SU-DHL-6 (cell line): ENCODE data around the gene SLC9A7.

Experiments used
- H2AFZ ChIP-seq: fragments of 200-600 bp; sonication (generic); 2 replicates; pipeline ENCODE4 v1.6.1; 2014; ENCODE audit warnings: low read depth, mild to moderate bottlenecking, moderate library complexity, mixed read lengths, antibody characterized with exemption, low read length; ENCODE audit not compliant: severe bottlenecking
- H3F3A ChIP-seq: fragments of 200-600 bp; shearing (Covaris generic); 2 replicates; pipeline ENCODE4 v1.6.0; 2016; ENCODE audit warnings: antibody characterized with exemption, mild to moderate bottlenecking; ENCODE audit not compliant: insufficient read depth
- H3K27ac ChIP-seq: fragments of 200-600 bp; sonication (generic); 2 replicates; pipeline ENCODE4 v1.5.1; 2016; ENCODE audit warnings: low read depth, mild to moderate bottlenecking, low read length, moderate library complexity, mixed read lengths
- H3K27me3 ChIP-seq: fragments of 200-600 bp; sonication (generic), shearing (Covaris generic); 2 replicates; pipeline ENCODE4 v1.6.0; 2014; ENCODE audit warnings: mild to moderate bottlenecking, low read length
- H3K36me3 ChIP-seq: fragments of 200-600 bp; sonication (generic); 2 replicates; pipeline ENCODE4 v1.6.1; 2014; ENCODE audit warnings: mild to moderate bottlenecking, low read length, mixed read lengths
- H3K4me2 ChIP-seq: fragments of 300-600, 200-600 bp; shearing (Covaris generic), sonication (generic); 2 replicates; pipeline ENCODE4 v1.6.0; 2014; ENCODE audit warnings: low read length, low read depth, mild to moderate bottlenecking; ENCODE audit not compliant: poor library complexity, severe bottlenecking
- H3K4me3 ChIP-seq: fragments of 200-600 bp; sonication (generic); 2 replicates; pipeline ENCODE4 v1.5.1; 2014; ENCODE audit warnings: antibody characterized with exemption, low read length, mild to moderate bottlenecking, mixed read lengths; ENCODE audit not compliant: insufficient read depth, poor library complexity, severe bottlenecking
- H3K79me2 ChIP-seq: fragments of 200-600 bp; sonication (generic); 2 replicates; pipeline ENCODE4 v1.6.1; 2014; ENCODE audit warnings: mild to moderate bottlenecking, low read length, moderate library complexity; ENCODE audit not compliant: insufficient read depth
- H3K9ac ChIP-seq: fragments of 200-600 bp; sonication (generic); 2 replicates; pipeline ENCODE4 v1.7.0; 2014; ENCODE audit warnings: mild to moderate bottlenecking, low read length
- H3K9me2 ChIP-seq: fragments of 200-600 bp; sonication (generic); replicated peaks from 2 replicates; pipeline ENCODE4 v1.6.1; 2014; ENCODE audit warnings: low read length; ENCODE audit not compliant: insufficient read depth
- H3K9me3 ChIP-seq: fragments of 200-600 bp; sonication (generic); 2 replicates; pipeline ENCODE4 v1.6.1; 2014; ENCODE audit warnings: low read length, mixed read lengths; ENCODE audit not compliant: insufficient read depth
- H4K20me1 ChIP-seq: fragments of 200-600 bp; sonication (generic); 2 replicates; pipeline ENCODE4 v1.6.1; 2014; ENCODE audit warnings: low read depth, mild to moderate bottlenecking, antibody characterized with exemption, low read length, moderate library complexity, mixed read lengths
- CTCF ChIP-seq: fragments of 200-600 bp; sonication (generic); IDR thresholded peaks from one replicate; pipeline ENCODE4 v1.5.1; 2017; ENCODE audit warnings: antibody characterized with exemption, mild to moderate bottlenecking, low read length, moderate library complexity; ENCODE audit not compliant: insufficient read depth, poor library complexity, severe bottlenecking
- EZH2phosphoT487 ChIP-seq: fragments of 200-600 bp; sonication (generic), shearing (Covaris generic); conservative IDR thresholded peaks from 2 replicates; pipeline ENCODE4 v1.6.1; 2018; ENCODE audit warnings: mild to moderate bottlenecking, antibody characterized with exemption, low read length, moderate library complexity, mixed read lengths

The SLC9A7 gene

GRCh38 chrX:46715530-46715929, 43.4 kb downstream of the SLC9A7 start:
- no peaks in the 10 kb centered on the region for H3K36me3 ChIP-seq
- peak overlapping the region; percentile 100 for H3K27ac ChIP-seq
- H3K4me3 ChIP-seq: no peak overlapping the region
- peaks cover 56% of the 10 kb centered on the region for H3F3A ChIP-seq
- H3K27me3 ChIP-seq: no peaks in the 10 kb centered on the region
- H3K9me2 ChIP-seq: no peaks in the 10 kb centered on the region
- no peak overlapping the region for H2AFZ ChIP-seq
- no peak for TF ChIP-seq CTCF
- no peak for TF ChIP-seq EZH2phosphoT487
- H3K9ac ChIP-seq: peak overlapping the region; percentile 25
- H3K79me2 ChIP-seq: peaks cover 75% of the 10 kb centered on the region
- peak overlapping the region; percentile 83 for H3K4me2 ChIP-seq
- no peaks in the 10 kb centered on the region for H4K20me1 ChIP-seq
- H3K9me3 ChIP-seq: no peaks in the 10 kb centered on the region

GRCh38 chrX:46713672-46714490, 45.0 kb downstream of the SLC9A7 start:
- Histone ChIP-seq H3K36me3 (no peaks in the 10 kb centered on the region), H3K4me3 (peak overlapping the region; percentile 25), H3K9me3 (no peaks in the 10 kb centered on the region), H3F3A (peaks cover 51% of the 10 kb centered on the region), H2AFZ (no peak overlapping the region), H4K20me1 (no peaks in the 10 kb centered on the region), H3K9ac (peak overlapping the region; percentile 44), H3K4me2 (peak overlapping the region; percentile 83), H3K79me2 (peaks cover 78% of the 10 kb centered on the region), H3K27ac (peak overlapping the region; percentile 100), H3K27me3 (no peaks in the 10 kb centered on the region), H3K9me2 (no peaks in the 10 kb centered on the region)
- TF ChIP-seq EZH2phosphoT487: no peak
- no peak for TF ChIP-seq CTCF

GRCh38 chrX:46712764-46713163, 46.2 kb downstream of the SLC9A7 start:
- no peak overlapping the region for H2AFZ ChIP-seq

More at GRCh38 chrX:46712764-46713163, 46.2 kb downstream of the SLC9A7 start:
- no peaks in the 10 kb centered on the region for H3K9me2 ChIP-seq
- peaks cover 51% of the 10 kb centered on the region for H3F3A ChIP-seq
- no peaks in the 10 kb centered on the region for H3K36me3 ChIP-seq
- peak overlapping the region; percentile 83 for H3K4me2 ChIP-seq
- peak overlapping the region; percentile 100 for H3K27ac ChIP-seq
- peak overlapping the region; percentile 32 for H3K4me3 ChIP-seq
- H3K79me2 ChIP-seq: peaks cover 86% of the 10 kb centered on the region
- no peak for TF ChIP-seq EZH2phosphoT487
- no peak for TF ChIP-seq CTCF
- peak overlapping the region; percentile 35 for H3K9ac ChIP-seq
- no peaks in the 10 kb centered on the region for H3K9me3 ChIP-seq
- no peaks in the 10 kb centered on the region for H4K20me1 ChIP-seq
- no peaks in the 10 kb centered on the region for H3K27me3 ChIP-seq
